ENCODE results near the gene PCNT. TPM values are rescaled to one million over a fixed set of nuclear protein-coding genes. Genes with fewer than 3 reads are reported as not detected.
"Not testable (repeated sequence)": the region's sequence is repeated elsewhere in the genome, so short reads cannot be mapped to it uniquely, and the experiment has no call there.

PCNT gene
- total RNA-seq, 4 donors from 2014 or later, result 30.3 to 44.0 (median 33.3) TPM

DNA sequence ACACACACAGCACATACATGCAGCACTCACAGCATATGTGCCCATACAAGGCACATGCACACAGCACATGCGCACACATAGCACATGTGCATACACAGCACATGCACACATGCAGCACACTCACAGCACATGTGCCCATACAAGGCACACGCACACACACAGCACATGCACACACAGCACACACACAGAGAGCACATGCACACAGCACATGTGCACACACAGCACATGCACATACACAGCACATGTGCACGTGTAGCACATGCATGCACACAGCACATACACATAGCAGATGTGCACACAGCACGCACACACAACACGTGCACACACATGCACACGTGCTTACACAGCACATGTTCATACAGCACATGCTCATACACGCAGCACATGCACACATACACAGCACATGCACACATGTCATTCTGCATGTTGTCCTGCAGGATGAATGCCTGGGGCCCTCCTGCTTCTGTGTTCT, 48.1 kb downstream of the PCNT start:
- 95 to 97% methylated on average over 7 of the region's 7 CpGs for WGBS, 2 donors
- intact Hi-C loops (cut with DNase I; ENCODE audit: low total_unique reads), result no loop called here
- TF ChIP-seq POLR2A (IDR thresholded peaks at IDR 0.05), result no peak
- TF ChIP-seq, protein P1, sequence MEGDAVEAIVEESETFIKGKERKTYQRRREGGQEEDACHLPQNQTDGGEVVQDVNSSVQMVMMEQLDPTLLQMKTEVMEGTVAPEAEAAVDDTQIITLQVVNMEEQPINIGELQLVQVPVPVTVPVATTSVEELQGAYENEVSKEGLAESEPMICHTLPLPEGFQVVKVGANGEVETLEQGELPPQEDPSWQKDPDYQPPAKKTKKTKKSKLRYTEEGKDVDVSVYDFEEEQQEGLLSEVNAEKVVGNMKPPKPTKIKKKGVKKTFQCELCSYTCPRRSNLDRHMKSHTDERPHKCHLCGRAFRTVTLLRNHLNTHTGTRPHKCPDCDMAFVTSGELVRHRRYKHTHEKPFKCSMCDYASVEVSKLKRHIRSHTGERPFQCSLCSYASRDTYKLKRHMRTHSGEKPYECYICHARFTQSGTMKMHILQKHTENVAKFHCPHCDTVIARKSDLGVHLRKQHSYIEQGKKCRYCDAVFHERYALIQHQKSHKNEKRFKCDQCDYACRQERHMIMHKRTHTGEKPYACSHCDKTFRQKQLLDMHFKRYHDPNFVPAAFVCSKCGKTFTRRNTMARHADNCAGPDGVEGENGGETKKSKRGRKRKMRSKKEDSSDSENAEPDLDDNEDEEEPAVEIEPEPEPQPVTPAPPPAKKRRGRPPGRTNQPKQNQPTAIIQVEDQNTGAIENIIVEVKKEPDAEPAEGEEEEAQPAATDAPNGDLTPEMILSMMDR (IDR thresholded peaks at IDR 0.05), result no peak

GRCh38 chr21:46372947-46373346, 49.0 kb downstream of the PCNT start:
- H3K4me3 ChIP-seq (ENCODE audit: low read depth, poor library complexity, severe bottlenecking); DNase-seq (ENCODE audit: low spot score in 2 of 2); intact Hi-C loops (cut with DNase I; ENCODE audit: low total_unique reads): not testable (repeated sequence)
- WGBS, 2 donors, result 96% methylated on average over 10 of the region's 10 CpGs

More for the DNA sequence above, 48.1 kb downstream of the PCNT start:
- no peak overlapping the region for H3K4me3 ChIP-seq (ENCODE audit: low read depth, poor library complexity, severe bottlenecking)
- no peak for DNase-seq (ENCODE audit: low spot score in 2 of 2)

- WGBS, 2 donors, result 89% methylated on average over 21 of the region's 21 CpGs
- intact Hi-C loops (cut with DNase I; ENCODE audit: low total_unique reads), result no loop called here
- no peak for TF ChIP-seq POLR2A (IDR thresholded peaks at IDR 0.05)
- TF ChIP-seq, protein P1 (IDR thresholded peaks at IDR 0.05), result no peak
- no peak for DNase-seq (ENCODE audit: low spot score in 2 of 2)
- H3K4me3 ChIP-seq (ENCODE audit: low read depth, poor library complexity, severe bottlenecking), result no peak overlapping the region
Observed at GRCh38 chr21:46374761-46375389, 50.9 kb downstream of the PCNT start.

GRCh38 chr21:46375560-46376230, 51.7 kb downstream of the PCNT start:
- intact Hi-C loops (cut with DNase I; ENCODE audit: low total_unique reads), result no loop called here
- H3K4me3 ChIP-seq (ENCODE audit: low read depth, poor library complexity, severe bottlenecking), result no peak overlapping the region
- no peak for TF ChIP-seq POLR2A (IDR thresholded peaks at IDR 0.05)
- TF ChIP-seq, protein P1 (IDR thresholded peaks at IDR 0.05), result no peak
- no peak for DNase-seq (ENCODE audit: low spot score in 2 of 2)
- WGBS, 2 donors, result 89 to 90% methylated on average over 12 to 23 of the region's 32 CpGs

DNA sequence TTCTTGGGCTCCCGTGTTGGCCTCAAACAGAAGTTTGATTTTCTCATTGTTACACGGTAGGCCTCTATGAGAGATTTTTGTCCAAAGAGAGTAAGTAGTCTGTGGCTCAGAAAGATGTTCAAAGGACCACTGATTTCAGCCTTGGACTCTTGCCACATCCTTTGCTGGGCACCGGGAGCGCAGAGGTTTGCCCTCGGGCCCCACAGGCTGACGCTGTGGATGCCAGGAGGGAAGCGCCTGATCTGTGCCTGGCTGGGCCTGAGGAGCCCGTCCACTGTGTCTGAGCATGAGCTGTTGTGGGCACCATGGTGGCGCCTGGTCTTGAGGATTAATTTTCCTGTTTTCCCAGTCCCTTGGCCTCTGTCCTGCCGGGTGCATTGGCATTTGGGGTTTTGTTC, 52.3 kb downstream of the PCNT start:
- TF ChIP-seq, protein P1 (IDR thresholded peaks at IDR 0.05), result no peak
- no peak for TF ChIP-seq POLR2A (IDR thresholded peaks at IDR 0.05)
- 82 to 84% methylated on average over 7 to 10 of the region's 10 CpGs for WGBS, 2 donors
- no peak for DNase-seq (ENCODE audit: low spot score in 2 of 2)

GRCh38 chr21:46376856-46377453, 53.0 kb downstream of the PCNT start:
- intact Hi-C loops (cut with DNase I; ENCODE audit: low total_unique reads), result no loop called here
- no peak for DNase-seq (ENCODE audit: low spot score in 2 of 2)
- WGBS, 2 donors, result 77 to 79% methylated on average over 14 of the region's 14 CpGs
- no peak for TF ChIP-seq POLR2A (IDR thresholded peaks at IDR 0.05)
- TF ChIP-seq, protein P1 (IDR thresholded peaks at IDR 0.05), result no peak
- H3K4me3 ChIP-seq (ENCODE audit: low read depth, poor library complexity, severe bottlenecking), result no peak overlapping the region

More for the DNA sequence above, 52.3 kb downstream of the PCNT start:
- no peak overlapping the region for H3K4me3 ChIP-seq (ENCODE audit: low read depth, poor library complexity, severe bottlenecking)
- intact Hi-C loops (cut with DNase I; ENCODE audit: low total_unique reads), result no loop called here

All from lower leg skin (tissue), 4 donors.